ENCODE results near the gene CUL5. TPM values are rescaled to one million over a fixed set of nuclear protein-coding genes. Genes with fewer than 3 reads are reported as not detected.

Gene CUL5
- total and polyA plus RNA-seq, 8 donors = 3.1 to 19.9 (median 14.7) TPM

DNA sequence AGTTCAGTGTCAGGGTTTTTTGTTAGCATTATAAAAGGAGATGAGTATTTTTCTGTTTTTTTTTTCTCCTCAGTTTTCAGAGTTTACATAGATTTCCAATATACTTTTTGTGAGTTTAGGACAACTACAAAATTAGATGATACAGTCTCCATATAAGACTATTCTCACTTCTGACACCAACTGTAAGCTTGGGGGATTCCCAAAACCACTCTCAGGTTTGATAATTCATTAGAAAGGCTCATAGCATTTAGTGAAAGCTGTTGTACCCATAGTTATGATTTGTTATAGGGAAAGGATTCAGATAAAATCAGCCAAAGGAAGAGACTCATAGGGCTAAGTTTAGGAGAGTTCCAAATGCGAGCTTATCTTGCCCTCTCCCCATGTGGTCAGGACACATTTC is 24.1 kb downstream of the CUL5 start:
- Histone ChIP-seq H3K36me3 (peaks cover 0 to 21% (median 4%) of the 10 kb centered on the region in 3 donors), H3K4me3 (no peak overlapping the region), H3K9me3 (no peaks in the 10 kb centered on the region), H3K27me3 (no peaks in the 10 kb centered on the region), H3K4me1 (peaks cover 0 to 5% (median 4%) of the 10 kb centered on the region in 3 donors), H3K27ac (no peak overlapping the region)
- intact Hi-C loops (cut with DNase I) = no loop called here
- no peak for DNase-seq
- no peak for ATAC-seq
- TF ChIP-seq, protein P1, sequence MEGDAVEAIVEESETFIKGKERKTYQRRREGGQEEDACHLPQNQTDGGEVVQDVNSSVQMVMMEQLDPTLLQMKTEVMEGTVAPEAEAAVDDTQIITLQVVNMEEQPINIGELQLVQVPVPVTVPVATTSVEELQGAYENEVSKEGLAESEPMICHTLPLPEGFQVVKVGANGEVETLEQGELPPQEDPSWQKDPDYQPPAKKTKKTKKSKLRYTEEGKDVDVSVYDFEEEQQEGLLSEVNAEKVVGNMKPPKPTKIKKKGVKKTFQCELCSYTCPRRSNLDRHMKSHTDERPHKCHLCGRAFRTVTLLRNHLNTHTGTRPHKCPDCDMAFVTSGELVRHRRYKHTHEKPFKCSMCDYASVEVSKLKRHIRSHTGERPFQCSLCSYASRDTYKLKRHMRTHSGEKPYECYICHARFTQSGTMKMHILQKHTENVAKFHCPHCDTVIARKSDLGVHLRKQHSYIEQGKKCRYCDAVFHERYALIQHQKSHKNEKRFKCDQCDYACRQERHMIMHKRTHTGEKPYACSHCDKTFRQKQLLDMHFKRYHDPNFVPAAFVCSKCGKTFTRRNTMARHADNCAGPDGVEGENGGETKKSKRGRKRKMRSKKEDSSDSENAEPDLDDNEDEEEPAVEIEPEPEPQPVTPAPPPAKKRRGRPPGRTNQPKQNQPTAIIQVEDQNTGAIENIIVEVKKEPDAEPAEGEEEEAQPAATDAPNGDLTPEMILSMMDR (IDR thresholded peaks at IDR 0.05) = no peak
- 65 to 68% methylated on average over 1 of the region's 1 CpG for WGBS, 2 donors
- FAIRE-seq = no peak

DNA sequence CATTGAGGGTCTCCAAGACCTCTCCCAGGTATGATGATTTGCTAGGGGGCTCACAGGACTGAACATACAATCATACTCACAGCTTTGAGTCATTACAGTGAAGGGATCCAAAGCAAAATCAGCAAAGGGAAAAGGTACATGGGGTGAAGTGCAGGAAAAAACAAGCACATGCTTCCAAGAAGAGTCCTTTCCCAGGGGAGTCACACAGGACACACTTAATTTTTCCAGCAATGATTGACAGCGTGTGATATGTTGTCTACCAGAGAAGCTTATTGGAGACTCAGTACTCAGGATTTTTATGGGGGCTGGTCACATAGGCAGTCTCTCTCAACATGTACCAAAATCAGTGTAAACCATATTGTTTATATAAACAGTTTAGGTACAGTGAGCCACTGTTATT is 25.3 kb downstream of the CUL5 start:
- intact Hi-C loops (cut with DNase I) = no loop called here
- H3K4me3 ChIP-seq = no peak overlapping the region
- no peak overlapping the region for H3K27ac ChIP-seq
- no peaks in the 10 kb centered on the region for H3K9me3 ChIP-seq
- no peaks in the 10 kb centered on the region for H3K27me3 ChIP-seq
- TF ChIP-seq, protein P1 (IDR thresholded peaks at IDR 0.05) = no peak
- DNase-seq = no peak
- peaks cover 0 to 21% (median 4%) of the 10 kb centered on the region in 3 donors for H3K36me3 ChIP-seq
- 94 to 100% methylated on average over 1 of the region's 1 CpG for WGBS, 2 donors
- FAIRE-seq = no peak
- ATAC-seq = no peak
- peaks cover 0 to 5% (median 4%) of the 10 kb centered on the region in 3 donors for H3K4me1 ChIP-seq

DNA sequence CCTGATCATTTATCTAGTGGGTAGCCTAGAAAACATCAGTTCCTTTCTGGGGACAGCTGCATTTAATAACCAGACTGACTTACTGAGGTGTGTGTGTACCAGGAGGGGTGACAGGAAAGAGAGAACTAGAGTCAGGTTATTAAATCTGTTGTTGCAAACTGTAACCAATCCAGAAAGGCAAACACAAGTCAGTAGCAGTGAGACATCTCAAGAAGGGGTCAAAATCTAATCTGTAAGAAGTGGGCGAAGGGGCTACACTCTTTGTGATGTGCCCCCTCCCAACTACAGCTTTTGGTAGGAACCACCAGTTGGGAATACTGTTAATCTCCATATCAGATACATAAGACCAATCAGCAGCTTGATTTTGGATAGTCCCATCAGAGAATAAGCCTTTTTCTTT is 26.3 kb downstream of the CUL5 start:
- DNase-seq (no peak), FAIRE-seq (no peak), ATAC-seq (no peak)
- TF ChIP-seq, protein P1 (IDR thresholded peaks at IDR 0.05) = no peak
- Histone ChIP-seq H3K27ac (no peak overlapping the region), H3K36me3 (peaks cover 0 to 21% (median 4%) of the 10 kb centered on the region in 3 donors), H3K9me3 (no peaks in the 10 kb centered on the region), H3K4me1 (peaks cover 0 to 5% (median 4%) of the 10 kb centered on the region in 3 donors), H3K4me3 (no peak overlapping the region), H3K27me3 (no peaks in the 10 kb centered on the region)
- WGBS, 2 donors = 95 to 100% methylated on average over 1 of the region's 1 CpG
- intact Hi-C loops (cut with DNase I) = no loop called here

DNA sequence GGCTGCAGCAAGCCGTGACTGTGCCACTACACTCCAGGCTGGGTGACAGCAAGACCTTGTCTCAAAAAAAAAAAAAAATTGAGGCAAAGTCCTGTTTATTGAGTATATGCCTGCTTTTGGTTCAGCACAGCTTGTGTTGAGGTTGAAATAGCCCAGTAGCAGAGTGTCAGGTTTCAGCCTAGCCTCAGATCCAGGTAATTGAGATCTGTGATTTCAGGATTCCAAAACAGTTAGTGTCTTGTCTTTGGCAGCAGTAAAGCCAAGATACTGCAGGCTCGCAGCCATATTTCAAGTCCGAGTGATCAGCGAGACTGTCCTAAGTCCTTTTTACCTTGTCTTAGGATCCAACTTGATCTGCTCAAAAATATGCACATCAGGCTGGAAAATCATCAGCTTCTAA is 27.0 kb downstream of the CUL5 start:
- no peaks in the 10 kb centered on the region for H3K27me3 ChIP-seq
- peaks cover 0 to 5% (median 4%) of the 10 kb centered on the region in 3 donors for H3K4me1 ChIP-seq
- H3K9me3 ChIP-seq = no peaks in the 10 kb centered on the region
- peaks cover 0 to 21% (median 4%) of the 10 kb centered on the region in 3 donors for H3K36me3 ChIP-seq
- TF ChIP-seq, protein P1 (IDR thresholded peaks at IDR 0.05) = no peak
- FAIRE-seq (no peak), ATAC-seq (no peak), DNase-seq (no peak)
- H3K4me3 ChIP-seq = no peak overlapping the region
- 92 to 99% methylated on average over 4 of the region's 4 CpGs for WGBS, 2 donors
- intact Hi-C loops (cut with DNase I) = no loop called here
- H3K27ac ChIP-seq = no peak overlapping the region

DNA sequence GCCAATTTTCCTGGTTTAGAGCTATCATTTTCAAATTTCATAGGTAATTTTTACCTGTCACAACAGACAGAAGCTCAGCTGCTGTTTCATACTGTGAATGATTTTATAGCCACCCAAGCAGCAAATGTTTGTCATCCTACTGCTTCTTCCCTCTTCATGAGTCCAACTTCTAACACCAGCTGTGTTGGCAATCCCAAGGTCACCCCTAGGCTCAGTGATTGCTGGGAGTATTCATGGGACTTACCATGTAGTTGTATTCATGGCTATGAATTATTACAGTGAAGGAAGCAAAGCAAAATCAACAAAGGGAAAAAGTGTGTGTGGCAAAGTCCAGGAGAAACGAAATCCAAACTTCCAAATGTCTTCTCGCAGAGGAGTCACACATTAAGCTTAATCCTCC is 28.5 kb downstream of the CUL5 start:
- 80 to 84% methylated on average over 2 of the region's 2 CpGs for WGBS, 2 donors
- TF ChIP-seq, protein P1 (IDR thresholded peaks at IDR 0.05) = no peak
- Histone ChIP-seq H3K9me3 (no peaks in the 10 kb centered on the region), H3K4me1 (peaks cover 0 to 5% (median 4%) of the 10 kb centered on the region in 3 donors), H3K27ac (peak overlapping the region in 1 of 4 donors; percentile 12), H3K4me3 (no peak overlapping the region), H3K36me3 (peaks cover 0 to 21% (median 4%) of the 10 kb centered on the region in 3 donors), H3K27me3 (no peaks in the 10 kb centered on the region)
- ATAC-seq (peak in 3 of 4 donors; percentile 22 to 47 (median 41)), DNase-seq (no peak), FAIRE-seq (no peak)
- intact Hi-C loops (cut with DNase I) = no loop called here

Measured in pancreas (tissue), 10 donors.